Omental fat pad (tissue), 4 donors: Measurements from ENCODE around the gene CAPN10. TPM values are rescaled to one million over a fixed set of nuclear protein-coding genes. Genes with fewer than 3 reads are reported as not detected.

Experiments used
- ATAC-seq: fragments of 150-250 bp; one replicate; pipeline ENCODE4 v1.9.1; 2016; ENCODE audit warnings: mild to moderate bottlenecking, moderate library complexity; ENCODE audit not compliant: low FRiP score
- DNase-seq: peaks from one replicate; pipeline ENCODE4 v3.0.0-alpha.2; 2019; ENCODE audit warnings: low spot score
- CTCF ChIP-seq, 3 donors: fragments of 450-650 bp; IDR thresholded peaks; one replicate each; pipeline ENCODE4 v1.5.1; 2016 to 2017; ENCODE audit warnings: antibody characterized with exemption in 3 of 3, mild to moderate bottlenecking in 3 of 3, moderate library complexity in 2 of 3
- total RNA-seq, 4 donors: library from RNA; depleted of rRNA; stranded (reverse); fragments of >200 nt; gene quantifications; one replicate each; pipeline ENCODE4 v1.1.0, GENCODE V29; 2016

The CAPN10 gene
- total RNA-seq, 4 donors from 2014 or later, result 11.6 to 22.6 (median 17.7) TPM

GRCh38 chr2:240593026-240593702 is 6.6 kb downstream of the CAPN10 start:
- no peak for TF ChIP-seq CTCF (IDR thresholded peaks at IDR 0.05)
- ATAC-seq, result no peak
- DNase-seq, result no peak

GRCh38 chr2:240593703-240594451 is 7.3 kb downstream of the CAPN10 start:
- DNase-seq (no peak), ATAC-seq (no peak)
- no peak for TF ChIP-seq CTCF (IDR thresholded peaks at IDR 0.05)

- TF ChIP-seq CTCF (IDR thresholded peaks at IDR 0.05), result no peak
- ATAC-seq (no peak), DNase-seq (no peak)
These were observed 8.2 kb downstream of the CAPN10 start for GRCh38 chr2:240594511-240595380.

DNA sequence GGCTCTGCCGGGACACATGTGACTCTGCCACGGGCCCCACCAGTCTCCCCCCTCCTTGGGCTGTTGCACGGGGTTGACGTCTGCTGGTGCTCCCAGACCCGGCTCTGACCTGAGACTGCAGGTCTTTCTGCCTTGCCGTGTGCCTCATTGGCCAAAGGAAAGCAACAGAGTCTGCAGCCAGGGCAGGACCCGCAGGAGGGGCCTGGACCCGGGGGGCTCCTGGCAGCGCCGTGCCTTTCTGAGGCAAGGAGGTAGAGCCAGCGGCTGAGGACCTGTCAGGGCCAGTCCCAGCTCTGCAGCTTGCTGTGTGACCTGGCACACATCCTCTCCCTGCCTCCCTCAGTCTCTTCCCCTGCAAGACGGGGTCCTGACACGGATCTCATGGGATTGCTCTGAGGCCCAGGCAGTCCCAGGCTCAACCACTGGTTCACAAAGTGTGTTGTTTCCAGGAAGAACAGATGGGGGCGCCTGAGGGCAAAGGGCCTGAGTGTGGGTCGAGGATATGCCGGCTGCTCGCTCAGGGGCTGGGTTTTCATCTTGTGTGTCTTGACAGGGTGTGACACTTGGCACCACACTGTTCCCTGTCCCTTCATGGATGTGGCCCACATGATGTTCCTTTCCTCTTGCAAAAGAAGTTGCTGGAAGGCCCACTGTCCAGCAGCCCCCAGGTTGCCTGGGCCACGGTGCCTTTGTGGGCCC is 9.0 kb downstream of the CAPN10 start:
- TF ChIP-seq CTCF (IDR thresholded peaks at IDR 0.05), result no peak
- no peak for DNase-seq
- ATAC-seq, result no peak

DNA sequence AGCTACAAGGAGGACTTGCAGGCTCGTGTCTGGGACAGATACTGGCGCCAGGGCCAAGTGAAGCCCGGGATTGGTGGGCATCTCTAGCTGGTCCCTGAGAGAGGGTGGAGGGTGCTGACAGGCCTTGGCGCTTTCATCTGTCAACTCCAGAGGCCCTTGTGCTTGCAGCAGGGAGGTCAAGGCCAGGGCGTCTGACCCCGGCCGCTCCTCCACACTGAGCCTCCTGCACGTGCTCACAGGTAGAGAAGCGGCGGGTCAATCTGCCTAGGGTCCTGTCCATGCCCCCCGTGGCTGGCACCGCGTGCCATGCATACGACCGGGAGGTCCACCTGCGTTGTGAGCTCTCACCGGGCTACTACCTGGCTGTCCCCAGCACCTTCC is 9.5 kb downstream of the CAPN10 start:
- no peak for TF ChIP-seq CTCF (IDR thresholded peaks at IDR 0.05)
- DNase-seq (no peak), ATAC-seq (no peak)

- no peak for TF ChIP-seq CTCF (IDR thresholded peaks at IDR 0.05)
- DNase-seq (no peak), ATAC-seq (no peak)
These were observed 10.0 kb downstream of the CAPN10 start for GRCh38 chr2:240596491-240596931.
